Tibial artery (tissue), 4 donors: Measurements from ENCODE around the gene TNFRSF12A.

ENCODE experiments used
- DNase-seq, 2 donors: peaks; one replicate each; pipeline ENCODE4 v3.0.0-alpha.2; 2019
- H3K27ac ChIP-seq, 2 donors: fragments of 200-600 bp; sonication (generic) in 1 of 2; 1 replicate in 1 of 2; 2 replicates in 1 of 2; pipeline ENCODE4 v1.5.1; 2018 to 2019; ENCODE audit warnings: mild to moderate bottlenecking in 1 of 2
- H3K27me3 ChIP-seq, 2 donors: fragments of 200-600 bp; sonication (generic) in 1 of 2; one replicate each; pipeline versions ENCODE4 v1.5.1 to v1.6.0; 2016 to 2019
- H3K36me3 ChIP-seq, 3 donors: fragments of 200-600 bp; sonication (generic) in 2 of 3; one replicate each; pipeline ENCODE4 v1.5.1; 2016 to 2019; ENCODE audit warnings: mild to moderate bottlenecking in 2 of 3
- H3K4me1 ChIP-seq, 4 donors: fragments of 200-600 bp; sonication (generic) in 2 of 4; 1 replicate in 3 of 4; 2 replicates in 1 of 4; pipeline ENCODE4 v1.5.1; 2016 to 2019
- H3K4me3 ChIP-seq, 2 donors: fragments of 200-600 bp; sonication (generic) in 1 of 2; 1 replicate in 1 of 2; 2 replicates in 1 of 2; pipeline ENCODE4 v1.5.1; 2018 to 2019; ENCODE audit warnings: mild to moderate bottlenecking in 2 of 2
- H3K9me3 ChIP-seq, 3 donors: fragments of 200-600 bp; sonication (generic) in 1 of 3; one replicate each; pipeline ENCODE4 v1.5.1; 2016 to 2019
- intact Hi-C: fragments of 100-400 bp; cut with DNase I; formaldehyde crosslinking; loops from one replicate; pipeline ENCODE4 v1.15.0; 2023; ENCODE audit warnings: low total_unique reads
- TF ChIP-seq, protein P1 (sequence below), 2 experiments: fragments of 200-600 bp in 1 of 2; fragments of 450-650 bp in 1 of 2; IDR thresholded peaks; one replicate each; pipeline ENCODE4 v1.5.1; 2017 to 2019; ENCODE audit warnings: antibody characterized with exemption in 2 of 2, mild to moderate bottlenecking in 1 of 2, moderate library complexity in 1 of 2

The TNFRSF12A gene

DNA sequence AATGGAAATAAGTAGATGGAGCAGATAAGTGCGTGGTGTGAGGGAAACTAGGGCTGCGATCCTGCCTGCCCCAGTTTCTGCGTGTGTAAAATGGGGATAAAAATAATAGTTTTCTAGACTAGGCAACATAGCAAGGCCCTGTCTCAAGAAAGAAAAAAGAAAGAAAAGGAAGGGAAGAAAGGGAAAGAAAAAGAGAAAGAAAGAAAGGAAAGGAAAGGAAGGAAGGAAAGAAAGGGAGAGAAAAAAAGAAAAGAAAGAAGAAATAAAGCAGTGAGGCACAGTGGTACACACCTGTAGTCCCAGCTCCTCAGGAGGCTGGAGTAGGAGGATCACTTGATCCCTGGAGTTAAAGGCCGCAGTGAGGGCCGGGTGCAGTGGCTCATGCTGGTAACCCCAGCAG, 37.8 kb upstream of the TNFRSF12A start:
- intact Hi-C loops: no loop called here
- TF ChIP-seq, protein P1, sequence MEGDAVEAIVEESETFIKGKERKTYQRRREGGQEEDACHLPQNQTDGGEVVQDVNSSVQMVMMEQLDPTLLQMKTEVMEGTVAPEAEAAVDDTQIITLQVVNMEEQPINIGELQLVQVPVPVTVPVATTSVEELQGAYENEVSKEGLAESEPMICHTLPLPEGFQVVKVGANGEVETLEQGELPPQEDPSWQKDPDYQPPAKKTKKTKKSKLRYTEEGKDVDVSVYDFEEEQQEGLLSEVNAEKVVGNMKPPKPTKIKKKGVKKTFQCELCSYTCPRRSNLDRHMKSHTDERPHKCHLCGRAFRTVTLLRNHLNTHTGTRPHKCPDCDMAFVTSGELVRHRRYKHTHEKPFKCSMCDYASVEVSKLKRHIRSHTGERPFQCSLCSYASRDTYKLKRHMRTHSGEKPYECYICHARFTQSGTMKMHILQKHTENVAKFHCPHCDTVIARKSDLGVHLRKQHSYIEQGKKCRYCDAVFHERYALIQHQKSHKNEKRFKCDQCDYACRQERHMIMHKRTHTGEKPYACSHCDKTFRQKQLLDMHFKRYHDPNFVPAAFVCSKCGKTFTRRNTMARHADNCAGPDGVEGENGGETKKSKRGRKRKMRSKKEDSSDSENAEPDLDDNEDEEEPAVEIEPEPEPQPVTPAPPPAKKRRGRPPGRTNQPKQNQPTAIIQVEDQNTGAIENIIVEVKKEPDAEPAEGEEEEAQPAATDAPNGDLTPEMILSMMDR (IDR thresholded peaks at IDR 0.05): no peak
- Histone ChIP-seq H3K4me3 (no peak overlapping the region), H3K9me3 (no peaks in the 10 kb centered on the region), H3K27ac (no peak overlapping the region), H3K36me3 (no peaks in the 10 kb centered on the region), H3K27me3 (peaks cover 0 to 26% of the 10 kb centered on the region in 2 donors), H3K4me1 (peaks cover 0 to 48% (median 38%) of the 10 kb centered on the region in 4 donors)
- DNase-seq: no peak

DNA sequence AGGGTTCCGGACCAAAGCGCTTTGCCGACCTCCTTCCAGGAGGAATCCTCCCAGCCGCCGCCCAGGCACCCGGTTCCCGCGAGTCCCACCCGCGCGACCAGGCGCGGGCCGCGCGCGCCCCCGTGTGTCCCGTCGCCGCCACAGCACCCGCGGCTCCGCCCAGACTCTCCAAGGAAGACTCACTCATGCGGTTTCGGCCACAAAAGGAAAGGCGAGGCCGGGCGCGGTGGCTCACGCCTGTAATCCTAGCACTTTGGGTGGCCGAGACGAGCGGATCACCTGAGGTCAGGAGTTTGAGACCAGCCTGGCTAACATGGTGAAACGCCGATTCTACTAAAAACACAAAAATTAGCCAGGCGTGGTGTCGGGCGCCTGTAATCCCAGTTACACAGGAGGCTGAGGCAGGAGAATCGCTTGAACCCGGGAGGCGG, 36.4 kb upstream of the TNFRSF12A start:
- Histone ChIP-seq H3K4me3 (peak overlapping the region; percentile 9 to 15), H3K4me1 (peaks cover 0 to 48% (median 38%) of the 10 kb centered on the region in 4 donors), H3K9me3 (no peaks in the 10 kb centered on the region), H3K27me3 (peaks cover 0 to 27% of the 10 kb centered on the region in 2 donors), H3K27ac (no peak overlapping the region), H3K36me3 (no peaks in the 10 kb centered on the region)
- TF ChIP-seq, protein P1 (IDR thresholded peaks at IDR 0.05): peak; percentile 87 to 97
- peak; percentile 78 to 90 for DNase-seq
- intact Hi-C loops: no loop called here

DNA sequence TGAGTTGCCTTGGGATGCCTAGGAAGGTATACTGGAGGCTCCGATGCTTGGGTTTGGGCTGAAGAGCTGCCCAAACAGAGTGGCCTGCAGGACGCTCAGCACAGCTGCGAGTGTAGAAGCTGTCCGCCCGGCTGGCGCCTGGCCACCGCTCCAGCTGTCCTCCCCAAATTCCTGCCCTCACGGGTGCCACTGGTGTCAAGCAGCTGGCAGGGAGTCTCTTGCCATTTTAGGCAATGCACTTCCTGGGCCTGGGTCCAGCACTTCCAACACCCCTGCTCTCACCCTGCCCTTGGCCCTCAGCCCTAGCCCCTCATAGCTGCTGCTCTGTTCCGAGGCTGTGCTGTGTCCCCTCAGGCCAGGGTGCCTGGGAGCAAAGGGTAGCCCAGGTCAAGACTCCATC, 34.7 kb upstream of the TNFRSF12A start:
- H3K9me3 ChIP-seq: no peaks in the 10 kb centered on the region
- H3K4me1 ChIP-seq: peaks cover 0 to 39% (median 29%) of the 10 kb centered on the region in 4 donors
- no peak overlapping the region for H3K4me3 ChIP-seq
- no peaks in the 10 kb centered on the region for H3K36me3 ChIP-seq
- H3K27ac ChIP-seq: peak overlapping the region in 1 of 2 donors; percentile 53
- no peak for DNase-seq
- intact Hi-C loops: no loop called here
- H3K27me3 ChIP-seq: peaks cover 0 to 32% of the 10 kb centered on the region in 2 donors
- TF ChIP-seq, protein P1 (IDR thresholded peaks at IDR 0.05): no peak

DNA sequence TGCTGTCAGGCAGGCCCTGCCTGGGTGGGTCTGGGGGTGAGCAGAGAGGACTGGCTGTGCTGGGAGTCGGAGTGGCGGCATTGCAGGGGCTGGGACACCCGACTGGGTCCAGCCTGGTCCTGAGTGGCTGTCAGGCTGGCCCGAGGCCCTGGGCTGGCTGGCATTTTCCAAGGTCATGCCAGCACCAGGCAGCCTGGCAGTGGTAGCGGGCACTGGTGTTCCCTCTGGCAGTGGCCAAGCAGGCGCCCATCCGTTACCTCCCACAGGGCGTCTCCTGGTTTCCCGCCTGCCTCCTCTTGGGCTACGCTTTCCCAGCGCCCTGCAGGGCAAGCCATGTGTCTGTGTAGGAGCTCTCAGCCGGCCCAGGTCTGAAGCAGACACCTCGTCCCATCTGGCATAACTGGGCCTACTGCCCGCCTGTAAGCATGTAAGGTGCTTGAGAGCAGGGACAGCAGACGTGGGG, 34.2 kb upstream of the TNFRSF12A start:
- no peaks in the 10 kb centered on the region for H3K36me3 ChIP-seq
- H3K27ac ChIP-seq: peak overlapping the region in 1 of 2 donors; percentile 53
- no peak overlapping the region for H3K4me3 ChIP-seq
- H3K27me3 ChIP-seq: peaks cover 0 to 35% of the 10 kb centered on the region in 2 donors
- intact Hi-C loops: no loop called here
- DNase-seq: peak in 1 of 2 donors; percentile 80
- TF ChIP-seq, protein P1 (IDR thresholded peaks at IDR 0.05): no peak
- no peaks in the 10 kb centered on the region for H3K9me3 ChIP-seq
- peaks cover 0 to 36% (median 27%) of the 10 kb centered on the region in 4 donors for H3K4me1 ChIP-seq

DNA sequence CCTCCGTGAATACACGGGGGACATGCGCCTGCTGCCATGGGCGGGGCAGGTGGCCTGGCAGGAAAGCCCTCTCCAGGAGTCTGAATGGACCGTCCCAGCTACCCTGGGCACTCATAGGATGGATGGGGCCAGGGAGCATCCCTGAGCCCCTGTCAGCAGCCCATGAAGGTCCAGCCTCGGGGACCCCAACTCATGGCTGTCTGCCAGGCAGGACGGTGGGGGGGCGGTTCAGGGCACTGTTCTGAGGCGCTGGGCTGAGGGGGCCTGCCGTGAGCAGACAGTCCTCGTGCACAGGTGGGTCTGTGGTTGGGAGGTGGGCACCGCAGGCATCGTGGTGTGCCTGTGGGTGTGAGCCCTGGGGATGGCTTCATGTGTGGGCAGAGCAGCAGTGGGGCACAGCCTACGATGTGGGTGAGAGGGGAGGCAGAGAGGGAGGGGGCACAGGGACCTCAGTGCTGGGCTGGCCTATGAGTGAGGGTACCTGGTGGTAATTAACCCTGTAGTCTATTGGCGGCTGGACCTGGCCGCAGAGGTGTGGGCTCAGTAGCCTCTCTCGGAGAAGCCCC, 33.5 kb upstream of the TNFRSF12A start:
- TF ChIP-seq, protein P1 (IDR thresholded peaks at IDR 0.05): no peak
- Histone ChIP-seq H3K4me1 (peaks cover 0 to 33% (median 24%) of the 10 kb centered on the region in 4 donors), H3K9me3 (no peaks in the 10 kb centered on the region), H3K4me3 (no peak overlapping the region), H3K36me3 (no peaks in the 10 kb centered on the region), H3K27me3 (peaks cover 0 to 35% of the 10 kb centered on the region in 2 donors), H3K27ac (no peak overlapping the region)
- DNase-seq: no peak
- intact Hi-C loops: no loop called here
